22Rv1 (cell line): ENCODE measurements around the gene RNPEP.

Experiments used
- H3K27ac ChIP-seq: fragments of 450-650 bp; 2 replicates; pipeline ENCODE4 v1.5.1; 2017
- CTCF ChIP-seq: fragments of 450-650 bp; IDR thresholded peaks from 2 replicates; pipeline ENCODE4 v1.5.1; 2017; ENCODE audit warnings: mild to moderate bottlenecking
- ZFX ChIP-seq: fragments of 450-650 bp; IDR thresholded peaks from 2 replicates; pipeline ENCODE4 v1.6.1; 2017; ENCODE audit warnings: antibody characterized with exemption, borderline replicate concordance

RNPEP gene

DNA sequence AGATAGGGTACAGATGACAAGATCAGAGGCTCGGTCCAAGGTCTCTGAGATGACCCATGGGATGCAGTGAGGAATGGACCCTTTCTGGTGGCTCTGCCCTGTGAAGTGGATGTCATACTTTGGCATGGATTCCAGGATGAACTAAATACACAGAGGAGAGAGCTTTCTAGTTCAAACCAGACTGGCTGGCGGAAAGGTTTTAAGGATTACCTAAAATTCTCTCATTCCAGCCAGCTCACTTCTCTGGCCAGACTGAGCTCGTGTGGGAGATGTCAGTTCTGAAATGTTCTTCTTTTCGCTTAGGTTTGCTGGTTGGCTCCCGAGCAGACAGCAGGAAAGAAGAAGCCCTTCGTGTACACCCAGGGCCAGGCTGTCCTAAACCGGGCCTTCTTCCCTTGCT, 6.2 kb downstream of the RNPEP start:
- TF ChIP-seq CTCF = no peak
- TF ChIP-seq ZFX = no peak
- no peak overlapping the region for H3K27ac ChIP-seq

- TF ChIP-seq CTCF = no peak
- TF ChIP-seq ZFX = no peak
- H3K27ac ChIP-seq = no peak overlapping the region
These were observed 7.1 kb downstream of the RNPEP start for GRCh38 chr1:201989354-201990128.

DNA sequence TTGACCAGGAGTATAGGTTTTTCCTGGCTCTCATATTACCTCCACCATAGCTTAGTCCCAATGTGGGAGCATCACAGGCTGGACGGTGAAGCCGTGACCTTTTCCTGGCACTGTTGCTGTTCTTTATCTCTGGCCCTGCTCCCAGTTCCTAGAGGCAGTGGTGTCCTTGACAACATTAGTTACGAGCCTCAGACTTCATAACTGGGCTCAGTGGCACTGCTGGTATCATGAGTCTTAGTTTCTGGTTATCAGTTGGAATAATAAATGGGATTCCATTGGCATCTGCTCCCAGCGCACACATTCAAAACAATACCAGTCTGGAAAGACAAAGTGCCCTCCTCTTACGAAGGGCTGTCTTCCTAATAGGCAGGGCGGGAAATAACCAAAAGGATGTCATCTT, 8.0 kb downstream of the RNPEP start:
- no peak overlapping the region for H3K27ac ChIP-seq
- TF ChIP-seq CTCF (no peak), ZFX (no peak)

GRCh38 chr1:201999625-202000238, 17.3 kb downstream of the RNPEP start:
- TF ChIP-seq ZFX (no peak), CTCF (peak; percentile 96)

DNA sequence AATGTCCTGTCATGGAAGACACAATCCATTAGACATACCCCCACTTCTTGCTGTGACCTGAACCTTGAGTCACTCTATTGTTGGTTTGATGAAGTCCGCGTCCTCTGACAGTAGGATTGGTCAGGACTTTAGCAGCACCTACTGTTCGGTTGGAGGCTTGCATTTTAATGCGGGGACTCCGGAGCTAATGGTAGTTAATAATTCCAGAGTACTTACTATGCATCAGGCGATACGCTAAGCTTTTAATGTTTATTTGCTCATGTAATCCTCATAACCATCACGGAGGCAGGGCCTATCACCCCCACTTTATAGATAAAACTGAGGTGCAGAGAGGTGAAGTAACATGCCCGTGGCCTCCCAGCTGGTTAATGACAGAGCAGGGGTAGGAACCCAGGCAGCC, 20.1 kb downstream of the RNPEP start:
- TF ChIP-seq ZFX = no peak
- no peak for TF ChIP-seq CTCF

More at GRCh38 chr1:201999625-202000238, 17.3 kb downstream of the RNPEP start:
- H3K27ac ChIP-seq = no peak overlapping the region

DNA sequence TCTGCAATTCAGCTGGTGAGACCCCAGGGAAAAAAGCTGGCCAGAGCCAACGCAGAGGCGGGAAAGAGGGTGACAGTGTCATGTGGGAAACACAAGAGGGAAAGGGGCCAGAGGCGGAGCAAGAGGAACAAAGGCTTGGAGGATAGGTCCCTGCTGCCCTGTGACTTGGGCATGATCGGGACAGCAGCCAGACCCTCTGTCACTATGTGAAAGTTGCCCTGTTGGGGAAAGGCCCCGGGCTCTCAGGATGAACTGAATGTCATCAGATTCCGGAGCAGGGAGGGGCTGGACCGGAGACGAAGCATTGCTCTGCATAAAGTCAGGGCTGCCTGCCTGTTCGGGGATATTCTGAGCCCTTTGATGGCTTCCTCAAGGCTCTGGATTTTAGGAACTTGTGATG, 22.3 kb downstream of the RNPEP start:
- 0 out of 2 replicates have a peak overlapping the region, but pooled peaks have one; percentile 99 for H3K27ac ChIP-seq
- TF ChIP-seq ZFX = no peak
- TF ChIP-seq CTCF = no peak

More for the DNA sequence above, 20.1 kb downstream of the RNPEP start:
- H3K27ac ChIP-seq = no peak overlapping the region

DNA sequence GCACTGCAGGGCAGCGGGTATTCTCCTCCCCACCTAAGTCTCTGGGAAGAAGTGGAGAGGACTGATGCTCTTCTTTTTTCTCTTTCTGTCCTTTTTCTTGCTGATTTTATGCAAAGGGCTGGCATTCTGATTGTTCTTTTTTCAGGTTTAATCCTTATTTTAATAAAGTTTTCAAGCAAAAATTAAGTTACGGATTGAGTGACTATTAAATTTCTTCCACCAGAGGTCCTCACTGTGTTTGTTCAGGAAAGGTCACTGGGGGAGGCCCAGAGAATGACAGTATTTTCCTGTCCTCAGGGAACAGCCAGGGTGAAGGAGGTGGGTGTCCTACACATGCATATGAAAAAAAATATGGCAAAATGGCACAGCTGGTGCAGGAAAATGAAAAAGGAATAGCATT, 23.5 kb downstream of the RNPEP start:
- TF ChIP-seq ZFX = no peak
- TF ChIP-seq CTCF = peak; percentile 76
- H3K27ac ChIP-seq = peak overlapping the region; percentile 99
